Astrocyte (in vitro differentiated cells and primary cell): ENCODE data around the gene FAM180A.

Experiments
- EZH2 ChIP-seq: IDR thresholded peaks from 2 replicates; pipeline ENCODE4 v1.6.1; 2012; ENCODE audit warnings: mild to moderate bottlenecking, low read length, inconsistent platforms; ENCODE audit not compliant: insufficient read depth
- TF ChIP-seq, protein P1 (sequence below): IDR thresholded peaks from 2 replicates; pipeline ENCODE4 v1.5.1; 2011; ENCODE audit warnings: low read depth, mild to moderate bottlenecking, inconsistent platforms, low read length, moderate library complexity; ENCODE audit not compliant: insufficient read depth

DNA sequence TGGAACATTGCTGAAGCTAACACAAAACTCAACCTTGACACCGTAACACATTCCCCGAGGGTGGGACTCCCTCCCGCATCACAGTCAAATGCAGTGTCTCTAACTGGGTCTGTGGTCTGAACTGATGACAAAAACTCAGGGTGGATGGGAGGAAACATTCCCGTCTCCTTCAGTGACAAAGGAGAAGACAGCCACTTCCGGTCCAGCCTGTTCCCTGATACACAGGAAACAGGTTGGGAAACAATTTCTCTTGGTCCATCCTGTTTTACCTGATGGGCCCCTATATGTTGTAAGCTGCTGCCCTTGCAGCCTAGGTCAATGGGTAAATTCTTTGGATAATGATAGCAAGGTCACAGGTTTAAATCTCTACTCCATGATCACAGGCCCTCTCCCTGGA, 41.0 kb downstream of the FAM180A start:
- TF ChIP-seq, protein P1, sequence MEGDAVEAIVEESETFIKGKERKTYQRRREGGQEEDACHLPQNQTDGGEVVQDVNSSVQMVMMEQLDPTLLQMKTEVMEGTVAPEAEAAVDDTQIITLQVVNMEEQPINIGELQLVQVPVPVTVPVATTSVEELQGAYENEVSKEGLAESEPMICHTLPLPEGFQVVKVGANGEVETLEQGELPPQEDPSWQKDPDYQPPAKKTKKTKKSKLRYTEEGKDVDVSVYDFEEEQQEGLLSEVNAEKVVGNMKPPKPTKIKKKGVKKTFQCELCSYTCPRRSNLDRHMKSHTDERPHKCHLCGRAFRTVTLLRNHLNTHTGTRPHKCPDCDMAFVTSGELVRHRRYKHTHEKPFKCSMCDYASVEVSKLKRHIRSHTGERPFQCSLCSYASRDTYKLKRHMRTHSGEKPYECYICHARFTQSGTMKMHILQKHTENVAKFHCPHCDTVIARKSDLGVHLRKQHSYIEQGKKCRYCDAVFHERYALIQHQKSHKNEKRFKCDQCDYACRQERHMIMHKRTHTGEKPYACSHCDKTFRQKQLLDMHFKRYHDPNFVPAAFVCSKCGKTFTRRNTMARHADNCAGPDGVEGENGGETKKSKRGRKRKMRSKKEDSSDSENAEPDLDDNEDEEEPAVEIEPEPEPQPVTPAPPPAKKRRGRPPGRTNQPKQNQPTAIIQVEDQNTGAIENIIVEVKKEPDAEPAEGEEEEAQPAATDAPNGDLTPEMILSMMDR: no peak
- no peak for TF ChIP-seq EZH2
